ENCODE results near the gene DYRK3. TPM values are rescaled to one million over a fixed set of nuclear protein-coding genes. Genes with fewer than 3 reads are reported as not detected.

Gene DYRK3
- total RNA-seq, 1 donor from 2014 or later = 14.7 TPM

GRCh38 chr1:206696812-206697585, 61.7 kb downstream of the DYRK3 start:
- DNase-seq (ENCODE audit: low spot score in 2 of 2) (no peak), FAIRE-seq (no peak)

- no peak for DNase-seq (ENCODE audit: low spot score in 2 of 2)
- FAIRE-seq = no peak
Measured at GRCh38 chr1:206698011-206698410, 62.7 kb downstream of the DYRK3 start.

Other genes starting within 250 kb of the DYRK3 start
- 0.41 TPM for gene IKBKE, start 165.1 kb upstream of the DYRK3 start, total RNA-seq
- 0.82 TPM for gene RASSF5, start 128.0 kb upstream of the DYRK3 start, total RNA-seq
- gene EIF2D, start 23.1 kb upstream of the DYRK3 start, total RNA-seq = 13.9 TPM
- gene MAPKAPK2, start 49.4 kb downstream of the DYRK3 start, total RNA-seq = 7.3 TPM
- not detected for gene IL19, start 135.2 kb downstream of the DYRK3 start, total RNA-seq
- gene IL10, start 137.0 kb downstream of the DYRK3 start, total RNA-seq = 0.41 TPM
- not detected for gene IL20, start 230.1 kb downstream of the DYRK3 start, total RNA-seq

All from frontal cortex (tissue), 4 donors.